ENCODE data around the gene TBX15. TPM values are rescaled to one million over a fixed set of nuclear protein-coding genes. Genes with fewer than 3 reads are reported as not detected.

TBX15 gene
- total and polyA plus RNA-seq, 3 donors from 2014 or later, result 0.63 to 1.5 (median 0.74) TPM

- TF ChIP-seq CTCF (IDR thresholded peaks at IDR 0.05) (no peak), POLR2A (IDR thresholded peaks at IDR 0.05) (no peak)
- Histone ChIP-seq H3K4me3 (no peak overlapping the region), H3K27me3 (no peaks in the 10 kb centered on the region), H3K27ac (no peak overlapping the region), H3K9me3 (no peaks in the 10 kb centered on the region), H3K4me1 (no peaks in the 10 kb centered on the region), H3K36me3 (ENCODE audit: low read depth, missing control alignments) (no peaks in the 10 kb centered on the region)
- intact Hi-C loops (cut with DNase I; ENCODE audit: low total_unique reads), result no loop called here
- DNase-seq, result no peak
Observed at GRCh38 chr1:118926261-118926660, 61.9 kb downstream of the TBX15 start.

- no peaks in the 10 kb centered on the region for H3K27me3 ChIP-seq
- no peaks in the 10 kb centered on the region for H3K9me3 ChIP-seq
- WGBS, 2 donors, result 75 to 87% methylated on average over 2 of the region's 2 CpGs
- TF ChIP-seq POLR2A (IDR thresholded peaks at IDR 0.05) (no peak), CTCF (IDR thresholded peaks at IDR 0.05) (no peak)
- no peak overlapping the region for H3K4me3 ChIP-seq
- H3K4me1 ChIP-seq, result no peaks in the 10 kb centered on the region
- H3K36me3 ChIP-seq (ENCODE audit: low read depth, missing control alignments), result no peaks in the 10 kb centered on the region
- intact Hi-C loops (cut with DNase I; ENCODE audit: low total_unique reads), result no loop called here
- no peak for DNase-seq
- H3K27ac ChIP-seq, result no peak overlapping the region
Observed at GRCh38 chr1:118925651-118926050, 62.5 kb downstream of the TBX15 start.

GRCh38 chr1:118923319-118923718 lies 64.8 kb downstream of the TBX15 start:
- no peak for DNase-seq
- Histone ChIP-seq H3K27ac (no peak overlapping the region), H3K4me1 (no peaks in the 10 kb centered on the region), H3K9me3 (no peaks in the 10 kb centered on the region), H3K36me3 (ENCODE audit: low read depth, missing control alignments) (no peaks in the 10 kb centered on the region), H3K4me3 (no peak overlapping the region), H3K27me3 (no peaks in the 10 kb centered on the region)
- TF ChIP-seq CTCF (IDR thresholded peaks at IDR 0.05) (no peak), POLR2A (IDR thresholded peaks at IDR 0.05) (no peak)
- intact Hi-C loops (cut with DNase I; ENCODE audit: low total_unique reads), result no loop called here
- 64 to 69% methylated on average over 4 of the region's 4 CpGs for WGBS, 2 donors

GRCh38 chr1:118921994-118922393 lies 66.1 kb downstream of the TBX15 start:
- H3K27me3 ChIP-seq, result no peaks in the 10 kb centered on the region
- H3K4me1 ChIP-seq, result no peaks in the 10 kb centered on the region
- DNase-seq, result no peak
- intact Hi-C loops (cut with DNase I; ENCODE audit: low total_unique reads), result no loop called here
- no peaks in the 10 kb centered on the region for H3K36me3 ChIP-seq (ENCODE audit: low read depth, missing control alignments)
- peak overlapping the region in 1 of 2 donors; percentile 3 for H3K4me3 ChIP-seq
- TF ChIP-seq POLR2A (IDR thresholded peaks at IDR 0.05), result no peak
- TF ChIP-seq CTCF (IDR thresholded peaks at IDR 0.05), result no peak
- H3K27ac ChIP-seq, result no peak overlapping the region
- H3K9me3 ChIP-seq, result no peaks in the 10 kb centered on the region
- 69 to 77% methylated on average over 5 of the region's 5 CpGs for WGBS, 2 donors

- no peak overlapping the region for H3K4me3 ChIP-seq
- H3K4me1 ChIP-seq, result no peaks in the 10 kb centered on the region
- DNase-seq, result no peak
- 79 to 82% methylated on average over 4 of the region's 4 CpGs for WGBS, 2 donors
- TF ChIP-seq CTCF (IDR thresholded peaks at IDR 0.05), result no peak
- no peaks in the 10 kb centered on the region for H3K9me3 ChIP-seq
- intact Hi-C loops (cut with DNase I; ENCODE audit: low total_unique reads), result no loop called here
- H3K27ac ChIP-seq, result no peak overlapping the region
- no peaks in the 10 kb centered on the region for H3K27me3 ChIP-seq
- H3K36me3 ChIP-seq (ENCODE audit: low read depth, missing control alignments), result no peaks in the 10 kb centered on the region
Observed at GRCh38 chr1:118920124-118920717, 67.9 kb downstream of the TBX15 start.
